NCI-H345 treated with DMSO at 0.1 percent for 48 hours (cell line): ENCODE measurements around the gene MAMDC4.

Source experiments
- DNase-seq: peaks from one replicate; lab custom pipeline; 2025; ENCODE audit not compliant: unreplicated experiment; lab: John Stamatoyannopoulos, UW

MAMDC4 gene

GRCh38 chr9:136849038-136849959 is 2.8 kb upstream of the MAMDC4 start, which contains the start of gene PHPT1:
Gene PHPT1, plus strand, starts transcription at chr9:136849409. Its CDS starts 22 bp downstream, at chr9:136849431.
- DNase-seq, result peak; percentile 97

DNA sequence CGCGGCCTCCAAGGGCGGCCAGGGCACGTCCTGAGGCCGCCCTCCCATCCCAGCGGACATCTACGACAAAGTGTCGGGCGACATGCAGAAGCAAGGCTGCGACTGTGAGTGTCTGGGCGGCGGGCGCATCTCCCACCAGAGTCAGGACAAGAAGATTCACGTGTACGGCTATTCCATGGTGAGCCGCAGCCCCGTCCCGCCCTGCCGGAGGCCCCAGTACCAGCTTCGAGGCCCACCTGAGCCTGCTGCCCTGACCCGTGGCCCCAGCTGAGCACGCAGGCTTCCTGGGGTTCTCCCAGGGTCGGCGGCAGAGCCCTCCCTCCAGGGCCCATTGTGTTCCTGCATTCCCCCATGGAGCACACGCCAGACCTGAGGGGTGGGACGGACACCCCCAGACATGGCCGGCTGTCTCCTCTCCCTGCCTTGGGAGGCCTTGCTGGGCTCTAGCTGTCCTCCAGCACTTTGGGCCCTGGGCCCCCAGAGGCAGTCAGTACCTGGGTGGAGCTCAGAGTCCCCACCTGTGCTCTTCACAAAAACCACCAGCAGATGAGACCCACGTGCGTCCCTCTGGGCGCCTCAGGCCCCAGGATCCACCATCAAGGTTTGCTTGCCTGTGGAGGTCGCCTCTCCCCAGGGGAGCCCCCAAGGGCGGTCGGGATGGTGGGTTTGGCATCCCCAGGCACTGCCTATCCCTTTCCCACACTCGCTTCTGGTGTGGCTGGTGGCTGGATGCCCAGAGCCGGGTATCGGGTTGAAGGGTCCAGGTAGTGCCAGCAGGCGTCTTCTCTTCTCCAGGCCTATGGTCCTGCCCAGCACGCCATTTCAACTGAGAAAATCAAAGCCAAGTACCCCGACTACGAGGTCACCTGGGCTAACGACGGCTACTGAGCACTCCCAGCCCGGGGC is 1.9 kb upstream of the MAMDC4 start:
- DNase-seq, result no peak

- no peak for DNase-seq
These were observed 1.0 kb upstream of the MAMDC4 start for GRCh38 chr9:136850866-136851775.

DNA sequence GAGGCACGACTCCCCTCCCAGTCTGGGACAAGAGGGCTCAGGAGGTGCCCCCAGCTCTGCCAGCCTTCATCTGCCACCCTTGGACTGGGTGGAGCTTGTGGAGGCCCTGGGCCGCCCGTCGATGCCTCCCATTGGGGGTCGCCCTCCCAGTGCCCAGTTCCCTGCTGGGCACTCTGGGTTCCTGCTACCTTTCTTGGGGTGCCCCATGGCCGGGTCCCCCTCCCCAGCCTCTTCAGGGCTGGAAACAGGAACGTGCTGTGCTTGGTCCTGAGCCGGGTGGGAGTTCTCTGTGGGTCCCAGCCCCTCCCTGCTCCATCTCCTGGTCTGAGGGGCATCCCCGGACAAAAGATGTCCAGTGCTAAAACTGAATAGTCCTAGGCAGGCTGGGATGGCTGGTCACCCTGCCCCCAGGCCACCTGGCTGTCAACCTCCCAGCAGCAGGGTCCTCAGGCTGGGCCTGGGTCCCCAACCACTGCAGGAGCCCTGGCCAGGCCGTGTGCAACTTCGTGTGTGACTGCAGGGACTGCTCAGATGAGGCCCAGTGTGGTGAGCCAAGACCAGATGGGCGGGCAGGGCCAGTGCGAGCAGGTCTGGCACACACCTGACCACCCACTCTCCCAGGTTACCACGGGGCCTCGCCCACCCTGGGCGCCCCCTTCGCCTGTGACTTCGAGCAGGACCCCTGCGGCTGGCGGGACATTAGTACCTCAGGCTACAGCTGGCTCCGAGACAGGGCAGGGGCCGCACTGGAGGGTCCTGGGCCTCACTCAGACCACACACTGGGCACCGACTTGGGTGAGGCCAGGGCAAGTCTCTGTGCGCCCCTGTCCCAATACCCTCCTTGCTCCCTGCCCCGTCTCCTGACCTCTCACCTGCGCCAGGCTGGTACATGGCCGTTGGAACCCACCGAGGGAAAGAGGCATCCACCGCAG is 784 bp downstream of the MAMDC4 start:
- no peak for DNase-seq

DNA sequence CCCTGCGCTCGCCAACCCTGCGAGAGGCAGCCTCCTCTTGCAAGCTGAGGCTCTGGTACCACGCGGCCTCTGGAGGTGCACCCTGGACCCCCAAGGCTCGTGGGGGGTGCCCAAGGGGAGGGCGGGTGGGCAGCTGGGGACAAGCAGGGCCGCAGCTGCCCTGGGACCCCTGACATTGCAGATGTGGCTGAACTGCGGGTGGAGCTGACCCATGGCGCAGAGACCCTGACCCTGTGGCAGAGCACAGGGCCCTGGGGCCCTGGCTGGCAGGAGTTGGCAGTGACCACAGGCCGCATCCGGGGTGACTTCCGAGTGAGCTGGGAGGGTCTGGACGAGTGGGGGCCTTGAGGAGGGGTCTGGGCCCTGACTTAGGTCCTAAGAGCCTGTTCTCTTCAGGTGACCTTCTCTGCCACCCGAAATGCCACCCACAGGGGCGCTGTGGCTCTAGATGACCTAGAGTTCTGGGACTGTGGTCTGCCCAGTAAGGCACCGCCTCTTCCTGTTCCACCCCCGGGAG is 1.5 kb downstream of the MAMDC4 start:
- no peak for DNase-seq

GRCh38 chr9:136854113-136854841 is 2.1 kb downstream of the MAMDC4 start:
- no peak for DNase-seq

DNA sequence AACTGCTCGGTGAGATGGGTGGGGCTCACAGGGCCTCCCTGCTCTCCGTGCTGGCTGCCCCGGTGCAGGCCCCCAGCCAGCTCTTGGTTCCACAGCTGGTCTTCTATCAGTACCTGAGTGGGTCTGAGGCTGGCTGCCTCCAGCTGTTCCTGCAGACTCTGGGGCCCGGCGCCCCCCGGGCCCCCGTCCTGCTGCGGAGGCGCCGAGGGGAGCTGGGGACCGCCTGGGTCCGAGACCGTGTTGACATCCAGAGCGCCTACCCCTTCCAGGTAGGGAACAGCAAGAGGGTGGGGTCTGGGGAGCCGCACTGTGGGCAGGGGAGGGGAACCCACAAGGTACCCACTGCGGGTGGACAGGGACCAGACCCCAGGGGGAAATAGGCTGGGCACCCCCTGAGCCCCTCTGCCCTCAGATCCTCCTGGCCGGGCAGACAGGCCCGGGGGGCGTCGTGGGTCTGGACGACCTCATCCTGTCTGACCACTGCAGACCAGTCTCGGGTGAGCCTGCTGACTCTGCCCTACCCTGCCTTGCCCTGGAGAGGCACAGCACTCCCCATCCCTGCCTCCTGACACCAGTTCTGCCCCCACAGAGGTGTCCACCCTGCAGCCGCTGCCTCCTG is 2.8 kb downstream of the MAMDC4 start:
- no peak for DNase-seq

GRCh38 chr9:136855461-136856078 is 3.4 kb downstream of the MAMDC4 start:
- no peak for DNase-seq

GRCh38 chr9:136856079-136856476 is 3.9 kb downstream of the MAMDC4 start:
- DNase-seq, result no peak

- no peak for DNase-seq
These were observed 4.5 kb downstream of the MAMDC4 start for GRCh38 chr9:136856541-136857141.

DNA sequence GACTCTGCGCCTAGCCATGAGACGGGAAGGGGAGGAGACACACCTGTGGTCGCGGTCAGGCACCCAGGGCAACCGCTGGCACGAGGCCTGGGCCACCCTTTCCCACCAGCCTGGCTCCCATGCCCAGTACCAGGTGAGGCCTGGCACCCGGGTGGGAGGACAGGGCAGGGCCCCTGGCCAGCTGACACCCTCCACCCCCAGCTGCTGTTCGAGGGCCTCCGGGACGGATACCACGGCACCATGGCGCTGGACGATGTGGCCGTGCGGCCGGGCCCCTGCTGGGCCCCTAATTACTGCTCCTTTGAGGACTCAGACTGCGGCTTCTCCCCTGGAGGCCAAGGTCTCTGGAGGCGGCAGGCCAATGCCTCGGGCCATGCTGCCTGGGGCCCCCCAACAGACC is 5.0 kb downstream of the MAMDC4 start:
- no peak for DNase-seq

DNA sequence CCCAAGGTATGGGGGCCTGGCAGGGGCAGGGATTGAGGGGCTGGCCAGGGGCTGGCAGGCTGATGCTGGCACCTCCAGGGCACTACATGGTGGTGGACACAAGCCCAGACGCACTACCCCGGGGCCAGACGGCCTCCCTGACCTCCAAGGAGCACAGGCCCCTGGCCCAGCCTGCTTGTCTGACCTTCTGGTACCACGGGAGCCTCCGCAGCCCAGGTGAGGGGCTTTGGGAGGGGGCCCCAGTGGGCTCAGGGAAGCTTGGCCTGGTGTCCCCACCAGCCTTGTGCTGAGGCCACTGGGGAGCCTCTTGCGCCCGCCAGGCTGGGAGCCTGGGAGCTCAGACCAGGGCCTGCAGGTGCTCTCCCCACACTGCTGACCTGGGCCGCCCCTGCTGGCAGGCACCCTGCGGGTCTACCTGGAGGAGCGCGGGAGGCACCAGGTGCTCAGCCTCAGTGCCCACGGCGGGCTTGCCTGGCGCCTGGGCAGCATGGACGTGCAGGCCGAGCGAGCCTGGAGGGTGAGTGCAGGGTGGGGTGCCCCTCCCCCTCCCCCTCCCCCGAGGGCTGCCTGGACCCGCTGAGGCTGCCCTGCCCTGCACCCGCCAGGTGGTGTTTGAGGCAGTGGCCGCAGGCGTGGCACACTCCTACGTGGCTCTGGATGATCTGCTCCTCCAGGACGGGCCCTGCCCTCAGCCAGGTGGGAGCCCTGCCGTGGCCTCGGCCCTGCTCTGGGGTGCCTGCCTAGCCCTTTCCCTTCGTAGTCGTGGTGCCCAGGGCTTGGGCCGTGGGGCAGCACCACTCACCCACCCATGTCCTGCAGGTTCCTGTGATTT is 5.7 kb downstream of the MAMDC4 start:
- no peak for DNase-seq

DNA sequence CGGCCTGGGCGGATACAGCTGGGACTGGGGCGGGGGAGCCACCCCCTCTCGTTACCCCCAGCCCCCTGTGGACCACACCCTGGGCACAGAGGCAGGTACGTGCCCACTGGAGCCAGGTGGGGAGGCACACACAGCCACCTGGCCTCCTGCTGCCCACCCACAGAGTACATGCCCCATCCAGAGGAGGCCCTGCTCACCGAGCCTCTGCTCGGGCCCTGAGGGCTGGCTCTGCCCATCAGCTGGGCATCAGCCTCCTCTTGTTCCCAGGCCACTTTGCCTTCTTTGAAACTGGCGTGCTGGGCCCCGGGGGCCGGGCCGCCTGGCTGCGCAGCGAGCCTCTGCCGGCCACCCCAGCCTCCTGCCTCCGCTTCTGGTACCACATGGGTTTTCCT is 6.3 kb downstream of the MAMDC4 start:
- DNase-seq, result no peak

- no peak for DNase-seq
These were observed 7.0 kb downstream of the MAMDC4 start for GRCh38 chr9:136858844-136859757.

DNA sequence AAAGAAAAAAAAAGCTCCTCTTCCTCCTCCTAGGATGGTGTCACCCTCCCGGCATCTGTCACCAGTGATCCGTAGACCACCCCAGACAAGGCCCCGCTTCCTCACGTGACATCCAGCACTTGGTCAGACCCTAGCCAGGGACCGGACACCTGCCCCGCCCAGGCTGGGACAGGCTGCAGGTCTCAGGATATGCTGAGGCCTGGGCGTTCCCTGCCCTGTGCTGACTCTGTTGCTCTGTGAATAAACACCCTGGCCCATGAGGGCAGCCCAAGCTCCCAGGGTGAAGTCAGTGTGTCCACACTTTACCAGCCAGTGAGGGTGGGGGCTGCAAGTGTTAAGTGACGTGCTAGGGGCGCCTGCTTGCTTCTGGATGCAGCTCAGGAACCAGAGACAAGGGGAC is 8.4 kb downstream of the MAMDC4 start:
- DNase-seq, result no peak
